HEK293 (cell line): ENCODE data around the gene PDE4B.

ENCODE experiments used
- REST ChIP-seq: fragments of 450-650 bp; formaldehyde crosslinking; IDR thresholded peaks from 2 replicates; pipeline ENCODE4 v1.5.1; 2016; ENCODE audit warnings: missing biosample characterization, missing genetic modification characterization
- ZNF18 ChIP-seq: fragments of 450-650 bp; formaldehyde crosslinking; IDR thresholded peaks from 2 replicates; pipeline ENCODE4 v1.5.1; 2016; ENCODE audit warnings: missing biosample characterization, missing genetic modification characterization
- TF ChIP-seq, protein P1 (sequence below): fragments of 450-650 bp; formaldehyde crosslinking; IDR thresholded peaks from 2 replicates; pipeline ENCODE4 v1.5.1; 2016; ENCODE audit warnings: missing biosample characterization, missing genetic modification characterization
- TF ChIP-seq, protein P2 (sequence below): fragments of 450-650 bp; formaldehyde crosslinking; IDR thresholded peaks from 2 replicates; pipeline ENCODE4 v1.5.1; 2016; ENCODE audit warnings: missing biosample characterization, missing genetic modification characterization

- TF ChIP-seq, protein P1, sequence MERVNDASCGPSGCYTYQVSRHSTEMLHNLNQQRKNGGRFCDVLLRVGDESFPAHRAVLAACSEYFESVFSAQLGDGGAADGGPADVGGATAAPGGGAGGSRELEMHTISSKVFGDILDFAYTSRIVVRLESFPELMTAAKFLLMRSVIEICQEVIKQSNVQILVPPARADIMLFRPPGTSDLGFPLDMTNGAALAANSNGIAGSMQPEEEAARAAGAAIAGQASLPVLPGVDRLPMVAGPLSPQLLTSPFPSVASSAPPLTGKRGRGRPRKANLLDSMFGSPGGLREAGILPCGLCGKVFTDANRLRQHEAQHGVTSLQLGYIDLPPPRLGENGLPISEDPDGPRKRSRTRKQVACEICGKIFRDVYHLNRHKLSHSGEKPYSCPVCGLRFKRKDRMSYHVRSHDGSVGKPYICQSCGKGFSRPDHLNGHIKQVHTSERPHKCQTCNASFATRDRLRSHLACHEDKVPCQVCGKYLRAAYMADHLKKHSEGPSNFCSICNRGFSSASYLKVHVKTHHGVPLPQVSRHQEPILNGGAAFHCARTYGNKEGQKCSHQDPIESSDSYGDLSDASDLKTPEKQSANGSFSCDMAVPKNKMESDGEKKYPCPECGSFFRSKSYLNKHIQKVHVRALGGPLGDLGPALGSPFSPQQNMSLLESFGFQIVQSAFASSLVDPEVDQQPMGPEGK (tag by site-specific recombination): no peak
- TF ChIP-seq, protein P2, sequence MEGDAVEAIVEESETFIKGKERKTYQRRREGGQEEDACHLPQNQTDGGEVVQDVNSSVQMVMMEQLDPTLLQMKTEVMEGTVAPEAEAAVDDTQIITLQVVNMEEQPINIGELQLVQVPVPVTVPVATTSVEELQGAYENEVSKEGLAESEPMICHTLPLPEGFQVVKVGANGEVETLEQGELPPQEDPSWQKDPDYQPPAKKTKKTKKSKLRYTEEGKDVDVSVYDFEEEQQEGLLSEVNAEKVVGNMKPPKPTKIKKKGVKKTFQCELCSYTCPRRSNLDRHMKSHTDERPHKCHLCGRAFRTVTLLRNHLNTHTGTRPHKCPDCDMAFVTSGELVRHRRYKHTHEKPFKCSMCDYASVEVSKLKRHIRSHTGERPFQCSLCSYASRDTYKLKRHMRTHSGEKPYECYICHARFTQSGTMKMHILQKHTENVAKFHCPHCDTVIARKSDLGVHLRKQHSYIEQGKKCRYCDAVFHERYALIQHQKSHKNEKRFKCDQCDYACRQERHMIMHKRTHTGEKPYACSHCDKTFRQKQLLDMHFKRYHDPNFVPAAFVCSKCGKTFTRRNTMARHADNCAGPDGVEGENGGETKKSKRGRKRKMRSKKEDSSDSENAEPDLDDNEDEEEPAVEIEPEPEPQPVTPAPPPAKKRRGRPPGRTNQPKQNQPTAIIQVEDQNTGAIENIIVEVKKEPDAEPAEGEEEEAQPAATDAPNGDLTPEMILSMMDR (tag by site-specific recombination): no peak
- TF ChIP-seq REST (tag by site-specific recombination): no peak
- TF ChIP-seq ZNF18 (tag by site-specific recombination): no peak
Observed at GRCh38 chr1:66227966-66228365, 435.3 kb downstream of the PDE4B start.
